ENCODE measurements around the gene CLTC. TPM values are rescaled to one million over a fixed set of nuclear protein-coding genes. Genes with fewer than 3 reads are reported as not detected.

Gene CLTC
- total RNA-seq, 1 experiment from 2014 or later = 240 TPM

- ChIA-PET POLR2A (no interaction called here), CTCF (no interaction called here)
- Mint-ChIP-seq H3K9me3 (ENCODE audit: unreplicated experiment) (no peaks in the 10 kb centered on the region), H3K27me3 (ENCODE audit: insufficient read depth, unreplicated experiment) (no peaks in the 10 kb centered on the region), H3K27ac (ENCODE audit: low read depth, unreplicated experiment) (no peak overlapping the region), H3K4me1 (ENCODE audit: insufficient read depth, unreplicated experiment) (peaks cover 8% of the 10 kb centered on the region), H3K36me3 (ENCODE audit: insufficient read depth, unreplicated experiment) (peaks cover 12% of the 10 kb centered on the region), H3K4me3 (ENCODE audit: unreplicated experiment) (no peak overlapping the region)
- intact Hi-C loops (cut with micrococcal nuclease) = no loop called here
- BruUV-seq (replicated peaks) = no TSS peak
- no peak for TF ChIP-seq CTCF (IDR thresholded peaks at IDR 0.05; ENCODE audit: unreplicated experiment)
- no peak for DNase-seq (ENCODE audit: unreplicated experiment)
These were observed 94.6 kb downstream of the CLTC start for GRCh38 chr17:59714255-59714654.

DNA sequence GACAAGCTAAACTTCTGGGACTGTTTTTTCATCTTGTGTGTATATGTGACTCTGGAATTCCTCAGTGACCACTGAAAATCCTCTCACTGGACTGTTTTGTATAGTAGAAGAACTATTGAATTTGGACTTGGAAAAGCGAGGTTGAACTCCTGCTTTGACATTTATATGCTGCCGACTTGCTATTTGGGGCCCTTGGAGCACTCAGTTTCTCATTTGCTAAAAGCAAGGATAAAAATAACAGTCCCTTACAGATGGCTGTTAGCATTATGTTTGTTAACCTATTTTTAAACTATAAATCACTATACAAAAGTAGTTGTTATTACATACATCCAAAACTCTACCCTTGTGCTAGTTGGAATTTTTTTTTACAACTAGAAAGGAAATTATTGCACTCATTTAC, 96.7 kb downstream of the CLTC start:
- peaks cover 12% of the 10 kb centered on the region for H3K36me3 Mint-ChIP-seq (ENCODE audit: insufficient read depth, unreplicated experiment)
- no peaks in the 10 kb centered on the region for H3K9me3 Mint-ChIP-seq (ENCODE audit: unreplicated experiment)
- H3K4me3 Mint-ChIP-seq (ENCODE audit: unreplicated experiment) = no peak overlapping the region
- intact Hi-C loops (cut with micrococcal nuclease) = no loop called here
- no peak for TF ChIP-seq CTCF (IDR thresholded peaks at IDR 0.05; ENCODE audit: unreplicated experiment)
- ChIA-PET POLR2A (interaction anchor here (1.0 kb wide), 1 partner anchor 9 kb away, joined by 3 read pairs; the partner anchor contains the start of genes PTRH2 and VMP1), CTCF (no interaction called here)
- DNase-seq (ENCODE audit: unreplicated experiment) = no peak
- no TSS peak for BruUV-seq (replicated peaks)
- H3K4me1 Mint-ChIP-seq (ENCODE audit: insufficient read depth, unreplicated experiment) = peaks cover 8% of the 10 kb centered on the region
- H3K27me3 Mint-ChIP-seq (ENCODE audit: insufficient read depth, unreplicated experiment) = no peaks in the 10 kb centered on the region
- H3K27ac Mint-ChIP-seq (ENCODE audit: low read depth, unreplicated experiment) = no peak overlapping the region

GRCh38 chr17:59719526-59719925, 99.8 kb downstream of the CLTC start:
- peaks cover 12% of the 10 kb centered on the region for H3K36me3 Mint-ChIP-seq (ENCODE audit: insufficient read depth, unreplicated experiment)
- no peak for TF ChIP-seq CTCF (IDR thresholded peaks at IDR 0.05; ENCODE audit: unreplicated experiment)
- intact Hi-C loops (cut with micrococcal nuclease) = no loop called here
- no peaks in the 10 kb centered on the region for H3K9me3 Mint-ChIP-seq (ENCODE audit: unreplicated experiment)
- no peak overlapping the region for H3K4me3 Mint-ChIP-seq (ENCODE audit: unreplicated experiment)
- H3K27me3 Mint-ChIP-seq (ENCODE audit: insufficient read depth, unreplicated experiment) = no peaks in the 10 kb centered on the region
- ChIA-PET POLR2A (interaction anchor here (0.5 to 3.6 kb wide), 2 partner anchors 10 to 24 kb away, joined by 3 to 30 read pairs; partner anchors contain the start of genes PTRH2 and VMP1), CTCF (no interaction called here)
- DNase-seq (ENCODE audit: unreplicated experiment) = no peak
- peaks cover 10% of the 10 kb centered on the region for H3K4me1 Mint-ChIP-seq (ENCODE audit: insufficient read depth, unreplicated experiment)
- H3K27ac Mint-ChIP-seq (ENCODE audit: low read depth, unreplicated experiment) = no peak overlapping the region
- BruUV-seq (replicated peaks) = no TSS peak

- Mint-ChIP-seq H3K4me3 (ENCODE audit: unreplicated experiment) (no peak overlapping the region), H3K27me3 (ENCODE audit: insufficient read depth, unreplicated experiment) (no peaks in the 10 kb centered on the region), H3K9me3 (ENCODE audit: unreplicated experiment) (no peaks in the 10 kb centered on the region), H3K4me1 (ENCODE audit: insufficient read depth, unreplicated experiment) (peaks cover 15% of the 10 kb centered on the region), H3K36me3 (ENCODE audit: insufficient read depth, unreplicated experiment) (peaks cover 8% of the 10 kb centered on the region), H3K27ac (ENCODE audit: low read depth, unreplicated experiment) (peak overlapping the region; percentile 86)
- ChIA-PET POLR2A (interaction anchor here (3.6 kb wide), 1 partner anchor 13 kb away, joined by 30 read pairs; the partner anchor contains the start of genes PTRH2 and VMP1), CTCF (interaction anchor here (0.6 kb wide), 1 partner anchor 12 kb away, joined by 3 read pairs; no protein-coding TSS in a partner anchor)
- DNase-seq (ENCODE audit: unreplicated experiment) = no peak
- TF ChIP-seq CTCF (IDR thresholded peaks at IDR 0.05; ENCODE audit: unreplicated experiment) = no peak
- no TSS peak for BruUV-seq (replicated peaks)
- intact Hi-C loops (cut with micrococcal nuclease) = no loop called here
These were observed 102.9 kb downstream of the CLTC start for GRCh38 chr17:59722623-59723022.
